BJ (cell line): ENCODE data around the gene RRP1B. TPM values are rescaled to one million over a fixed set of nuclear protein-coding genes. Genes with fewer than 3 reads are reported as not detected.

Source experiments
- CTCF ChIA-PET: fragments of 350-600 bp; formaldehyde crosslinking; extraction: SDS; loops from one replicate; lab custom pipeline; 2021; ENCODE audit warnings: antibody characterized with exemption, inconsistent platforms; lab: Yijun Ruan, JAX
- POLR2A ChIA-PET: fragments of 300-600 bp; sonication (Branson Sonifier 250); formaldehyde crosslinking; extraction: SDS; loops from one replicate; lab custom pipeline; 2021; ENCODE audit warnings: antibody characterized with exemption; lab: Charles Lee
- DNase-seq: peaks from one replicate; pipeline ENCODE4 v3.0.0-alpha.2; 2011; ENCODE audit warnings: low read depth
- H3K27me3 ChIP-seq: 2 replicates; pipeline ENCODE4 v1.6.0; 2011; ENCODE audit warnings: low read length; ENCODE audit not compliant: control insufficient read depth, insufficient read depth
- H3K36me3 ChIP-seq: 2 replicates; pipeline ENCODE4 v1.5.1; 2011; ENCODE audit warnings: low read length; ENCODE audit not compliant: control insufficient read depth, insufficient read depth
- H3K4me3 ChIP-seq: 2 replicates; pipeline ENCODE4 v1.5.1; 2011; ENCODE audit warnings: low read depth, mild to moderate bottlenecking, control low read depth, low read length
- CTCF ChIP-seq: IDR thresholded peaks from 2 replicates; pipeline ENCODE4 v1.5.1; 2011; ENCODE audit warnings: low read depth, mild to moderate bottlenecking, control low read depth, inconsistent platforms, low read length, moderate library complexity; ENCODE audit not compliant: insufficient read depth
- polyA plus RNA-seq: library from polyadenylated mRNA; depleted of rRNA; stranded (reverse); fragments of >200 nt; gene quantifications from 2 replicates; pipeline ENCODE4 v1.2.3, GENCODE V29; 2011

RRP1B gene
- polyA plus RNA-seq, 1 experiment: 11.6 TPM

- Histone ChIP-seq H3K36me3 (peaks cover 7% of the 10 kb centered on the region), H3K27me3 (no peaks in the 10 kb centered on the region), H3K4me3 (peak within 1 kb of the TSS; percentile 97)
- no peak for DNase-seq
- POLR2A ChIA-PET: interaction anchor here (0.6 kb wide), 1 partner anchor 1283 kb away, joined by 3 read pairs; no protein-coding TSS in a partner anchor
- CTCF ChIA-PET: no interaction called here
- no peak for TF ChIP-seq CTCF
These were observed 59.8 kb downstream of the RRP1B start, which contains the start of gene PDXK for GRCh38 chr21:43718872-43719747. TSS of gene PDXK (plus strand) at chr21:43719129. CDS start at chr21:43719295, 166 bp downstream.

GRCh38 chr21:43719748-43720538 is 60.6 kb downstream of the RRP1B start:
- TF ChIP-seq CTCF: no peak
- H3K27me3 ChIP-seq: no peaks in the 10 kb centered on the region
- DNase-seq: no peak
- peak overlapping the region; percentile 97 for H3K4me3 ChIP-seq
- ChIA-PET POLR2A (interaction anchor here (0.6 kb wide), 1 partner anchor 1283 kb away, joined by 3 read pairs; no protein-coding TSS in a partner anchor), CTCF (no interaction called here)
- H3K36me3 ChIP-seq: peaks cover 8% of the 10 kb centered on the region

- POLR2A ChIA-PET: no interaction called here
- CTCF ChIA-PET: no interaction called here
- no peaks in the 10 kb centered on the region for H3K27me3 ChIP-seq
- TF ChIP-seq CTCF: no peak
- DNase-seq: no peak
- peak overlapping the region; percentile 97 for H3K4me3 ChIP-seq
- H3K36me3 ChIP-seq: peaks cover 8% of the 10 kb centered on the region
These were observed 61.3 kb downstream of the RRP1B start for GRCh38 chr21:43720539-43721166.

- no peak for DNase-seq
- CTCF ChIA-PET: no interaction called here
- Histone ChIP-seq H3K36me3 (peaks cover 8% of the 10 kb centered on the region), H3K4me3 (no peak overlapping the region; the same call in none of the 2 replicates), H3K27me3 (no peaks in the 10 kb centered on the region)
- POLR2A ChIA-PET: no interaction called here
- no peak for TF ChIP-seq CTCF
These were observed 61.8 kb downstream of the RRP1B start for GRCh38 chr21:43721206-43721605.
